Lower leg skin (tissue), 4 donors: ENCODE measurements around the gene HGFAC. TPM values are rescaled to one million over a fixed set of nuclear protein-coding genes. Genes with fewer than 3 reads are reported as not detected.

ENCODE experiments used
- DNase-seq, 2 donors: peaks; one replicate each; pipeline ENCODE4 v3.0.0-alpha.2; 2019; ENCODE audit warnings: low spot score in 2 of 2
- H3K4me3 ChIP-seq: fragments of 200-600 bp; sonication (generic); 2 replicates; pipeline ENCODE4 v1.5.1; 2017; ENCODE audit warnings: mild to moderate bottlenecking, low read depth; ENCODE audit not compliant: poor library complexity, severe bottlenecking
- CTCF ChIP-seq, 3 donors: fragments of 450-650 bp; IDR thresholded peaks; one replicate each; pipeline ENCODE4 v1.5.1; 2016; ENCODE audit warnings: antibody characterized with exemption in 3 of 3, mild to moderate bottlenecking in 3 of 3, moderate library complexity in 2 of 3
- POLR2A ChIP-seq, 2 donors: fragments of 450-650 bp; IDR thresholded peaks; one replicate each; pipeline ENCODE4 v1.6.1; 2016 to 2017; ENCODE audit warnings: antibody characterized with exemption in 2 of 2, mild to moderate bottlenecking in 1 of 2, moderate library complexity in 1 of 2
- WGBS, 2 donors: methylation state at CpG; one replicate each; pipeline ENCODE4 v1.1.5; 2018; 5-methylcytosine and 5-hydroxymethylcytosine counted together
- intact Hi-C: fragments of 100-400 bp; cut with DNase I; formaldehyde crosslinking; loops from one replicate; pipeline ENCODE4 v1.15.0; 2023; ENCODE audit warnings: low total_unique reads
- total RNA-seq, 4 donors: library from RNA; depleted of rRNA; stranded (reverse); fragments of >200 nt; gene quantifications; one replicate each; pipeline ENCODE4 v1.1.0, GENCODE V29; 2016

HGFAC gene
- total RNA-seq, 4 donors from 2014 or later: 0.38 TPM; not detected in 3

DNA sequence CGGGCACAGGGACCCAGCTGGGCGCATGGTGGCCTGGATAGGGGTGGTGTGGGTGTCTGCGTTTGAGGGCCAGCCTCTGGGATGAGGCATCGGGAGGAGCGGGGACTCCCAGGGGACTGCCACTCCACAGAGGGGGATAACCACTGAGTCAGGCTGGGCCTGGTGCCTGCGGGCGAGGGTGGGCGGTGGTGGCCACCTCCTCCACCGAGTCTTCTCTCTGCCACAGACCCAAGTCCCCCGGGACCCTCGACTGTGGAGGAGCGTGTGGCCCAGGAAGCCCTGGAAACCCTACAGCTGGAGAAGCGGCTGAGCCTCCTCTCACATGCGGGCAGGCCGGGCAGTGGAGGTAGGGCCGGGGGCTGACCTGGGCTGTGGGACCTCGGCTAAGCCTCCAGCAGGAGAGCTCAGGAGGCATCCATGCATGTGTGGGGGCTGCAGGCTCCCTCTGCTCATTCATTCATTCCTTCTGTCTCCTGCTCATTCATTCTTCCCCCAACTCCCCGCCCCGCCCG, 47.7 kb downstream of the HGFAC start:
- intact Hi-C loops: no loop called here
- no peak for DNase-seq
- H3K4me3 ChIP-seq: no peak overlapping the region
- TF ChIP-seq CTCF (IDR thresholded peaks at IDR 0.05): no peak
- TF ChIP-seq POLR2A (IDR thresholded peaks at IDR 0.05): no peak
- 47 to 48% methylated on average over 13 to 20 of the region's 20 CpGs for WGBS, 2 donors

GRCh38 chr4:3491681-3492405, 50.1 kb downstream of the HGFAC start:
- intact Hi-C loops: no loop called here
- no peak overlapping the region for H3K4me3 ChIP-seq
- TF ChIP-seq CTCF (IDR thresholded peaks at IDR 0.05) (no peak), POLR2A (IDR thresholded peaks at IDR 0.05) (no peak)
- DNase-seq: no peak
- 37 to 45% methylated on average over 11 to 17 of the region's 17 CpGs for WGBS, 2 donors

- no peak overlapping the region for H3K4me3 ChIP-seq
- 74 to 85% methylated on average over 39 to 50 of the region's 55 CpGs for WGBS, 2 donors
- TF ChIP-seq POLR2A (IDR thresholded peaks at IDR 0.05): no peak
- no peak for TF ChIP-seq CTCF (IDR thresholded peaks at IDR 0.05)
- intact Hi-C loops: no loop called here
- no peak for DNase-seq
Observed at GRCh38 chr4:3492741-3493719, 51.3 kb downstream of the HGFAC start.

- no peak for DNase-seq
- TF ChIP-seq CTCF (IDR thresholded peaks at IDR 0.05) (no peak), POLR2A (IDR thresholded peaks at IDR 0.05) (no peak)
- 50 to 58% methylated on average over 8 to 12 of the region's 20 CpGs for WGBS, 2 donors
- intact Hi-C loops: no loop called here
- no peak overlapping the region for H3K4me3 ChIP-seq
Observed at GRCh38 chr4:3493720-3494461, 52.1 kb downstream of the HGFAC start.

DNA sequence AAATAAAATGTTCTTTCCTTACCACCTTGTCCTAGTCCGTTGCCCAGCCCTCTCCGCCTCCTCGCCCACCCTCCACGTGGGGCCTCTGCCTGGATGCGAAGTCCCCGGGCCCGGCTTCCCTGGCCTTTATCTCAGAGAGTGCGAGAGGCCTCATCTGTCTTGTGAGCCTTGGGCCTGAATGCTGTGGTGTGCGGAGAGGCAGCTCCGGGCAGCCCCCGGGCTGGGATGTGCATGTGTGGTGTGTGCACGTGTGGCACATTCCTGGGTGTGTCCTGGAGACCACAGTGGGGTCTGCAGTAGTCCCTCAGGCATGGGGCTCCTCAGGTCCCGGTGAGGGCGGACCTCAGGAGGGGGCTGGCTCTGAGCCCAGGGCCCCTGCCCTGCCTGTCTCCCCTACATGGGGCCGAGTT, 52.7 kb downstream of the HGFAC start:
- DNase-seq: no peak
- TF ChIP-seq POLR2A (IDR thresholded peaks at IDR 0.05) (no peak), CTCF (IDR thresholded peaks at IDR 0.05) (no peak)
- intact Hi-C loops: no loop called here
- 33 to 39% methylated on average over 9 to 15 of the region's 15 CpGs for WGBS, 2 donors
- H3K4me3 ChIP-seq: no peak overlapping the region
